IMR-90 (cell line): ENCODE results near the gene CTNND2. TPM values are rescaled to one million over a fixed set of nuclear protein-coding genes. Genes with fewer than 3 reads are reported as not detected.

Source experiments
- ATAC-seq: fragments of 200-7000 bp; cut with Tn5 transposase; 2 replicates; pipeline ENCODE4 v1.9.1; 2020; ENCODE audit warnings: low read depth, mild to moderate bottlenecking, moderate library complexity
- BruUV-seq: library from RNA; stranded (reverse); fragments of 400-500 nt; replicated peaks from 2 replicates; lab custom pipeline; 2021; lab: Mats Ljungman, UMichigan
- CTCF ChIA-PET: fragments of 300-600 bp; formaldehyde crosslinking; extraction: SDS; loops from one replicate; lab custom pipeline; 2021; ENCODE audit warnings: antibody characterized with exemption; lab: Yijun Ruan, JAX
- POLR2A ChIA-PET: fragments of 300-600 bp; sonication (Branson Sonifier 250); formaldehyde crosslinking; loops from one replicate; lab custom pipeline; 2022; ENCODE audit warnings: antibody characterized with exemption; ENCODE audit not compliant: unreplicated experiment; lab: Charles Lee
- DNase-seq: peaks from one replicate; pipeline ENCODE4 v3.0.0; 2013
- H2AFZ ChIP-seq: replicated peaks from 2 replicates; pipeline ENCODE3; 2013; ENCODE audit warnings: low read length, mild to moderate bottlenecking; ENCODE audit not compliant: poor library complexity
- H2AK5ac ChIP-seq: 2 replicates; pipeline ENCODE4 v1.6.1; 2013; ENCODE audit warnings: low read depth, low read length, inconsistent platforms
- H2AK9ac ChIP-seq: replicated peaks from 2 replicates; pipeline ENCODE3; 2013; ENCODE audit warnings: mild to moderate bottlenecking, low read depth, low read length, moderate library complexity; ENCODE audit not compliant: poor library complexity
- H2BK120ac ChIP-seq: 2 replicates; pipeline ENCODE4 v1.6.1; 2013; ENCODE audit warnings: low read depth, low read length, inconsistent platforms
- H2BK15ac ChIP-seq: 3 replicates; pipeline ENCODE4 v1.6.1; 2013; ENCODE audit warnings: low read depth, low read length, inconsistent platforms
- H2BK20ac ChIP-seq: 2 replicates; pipeline ENCODE4 v1.6.1; 2013; ENCODE audit warnings: low read depth, mild to moderate bottlenecking, inconsistent platforms, low read length, moderate library complexity
- H2BK5ac ChIP-seq: 2 replicates; pipeline ENCODE4 v1.6.1; 2013; ENCODE audit warnings: mild to moderate bottlenecking, low read depth, low read length, inconsistent platforms; ENCODE audit not compliant: poor library complexity, severe bottlenecking
- H3K14ac ChIP-seq: replicated peaks from 2 replicates; pipeline ENCODE4 v1.6.1; 2013; ENCODE audit warnings: low read depth, low read length, inconsistent platforms
- H3K18ac ChIP-seq: 2 replicates; pipeline ENCODE4 v1.6.1; 2013; ENCODE audit warnings: low read depth, low read length, control low read depth
- H3K23ac ChIP-seq: 2 replicates; pipeline ENCODE4 v1.6.1; 2013; ENCODE audit warnings: low read depth, low read length, inconsistent platforms
- H3K27ac ChIP-seq: 2 replicates; pipeline ENCODE4 v1.5.1; 2013; ENCODE audit warnings: mild to moderate bottlenecking, control low read depth, low read length; ENCODE audit not compliant: insufficient read depth
- H3K27me3 ChIP-seq: 2 replicates; pipeline ENCODE4 v1.6.1; 2013; ENCODE audit warnings: low read length; ENCODE audit not compliant: control insufficient read depth, insufficient read depth
- H3K36me3 ChIP-seq: 2 replicates; pipeline ENCODE4 v1.6.1; 2013; ENCODE audit warnings: low read length, mixed read lengths; ENCODE audit not compliant: control insufficient read depth, insufficient read depth
- H3K4ac ChIP-seq: 2 replicates; pipeline ENCODE4 v1.6.1; 2013; ENCODE audit warnings: low read depth, low read length, inconsistent platforms
- H3K4me1 ChIP-seq: 2 replicates; pipeline ENCODE4 v1.6.1; 2013; ENCODE audit warnings: low read length, mixed read lengths; ENCODE audit not compliant: control insufficient read depth, insufficient read depth
- H3K4me2 ChIP-seq: 2 replicates; pipeline ENCODE4 v1.6.1; 2013; ENCODE audit warnings: low read depth, mild to moderate bottlenecking, control low read depth, low read length, moderate library complexity
- H3K4me3 ChIP-seq: 2 replicates; pipeline ENCODE4 v1.5.1; 2013; ENCODE audit warnings: low read depth, mild to moderate bottlenecking, control low read depth, low read length, moderate library complexity; ENCODE audit not compliant: insufficient read depth
- H3K56ac ChIP-seq: 2 replicates; pipeline ENCODE4 v1.6.1; 2013; ENCODE audit warnings: low read length, inconsistent platforms; ENCODE audit not compliant: insufficient read depth; ENCODE audit errors: extremely low read depth
- H3K79me1 ChIP-seq, 2 experiments: 2 replicates each; pipeline ENCODE4 v1.6.1; 2013; ENCODE audit warnings: low read length in 2 of 2, inconsistent platforms in 1 of 2, low read depth in 1 of 2
- H3K9ac ChIP-seq: 2 replicates; pipeline ENCODE4 v1.6.1; 2013; ENCODE audit warnings: low read depth, low read length, control low read depth
- H3K9me1 ChIP-seq: 2 replicates; pipeline ENCODE4 v1.6.1; 2013; ENCODE audit warnings: low read length, inconsistent platforms; ENCODE audit not compliant: insufficient read depth
- H3K9me3 ChIP-seq: 2 replicates; pipeline ENCODE4 v1.6.1; 2013; ENCODE audit warnings: low read length; ENCODE audit not compliant: control insufficient read depth, insufficient read depth
- H4K20me1 ChIP-seq: 2 replicates; pipeline ENCODE4 v1.6.1; 2013; ENCODE audit warnings: low read length, inconsistent platforms; ENCODE audit not compliant: insufficient read depth
- H4K5ac ChIP-seq: 2 replicates; pipeline ENCODE4 v1.6.1; 2013; ENCODE audit warnings: mild to moderate bottlenecking, low read depth, low read length, control low read depth
- H4K8ac ChIP-seq, 2 experiments: 2 replicates each; pipeline ENCODE4 v1.6.1; 2013; ENCODE audit warnings: low read depth in 2 of 2, low read length in 2 of 2, control low read depth in 1 of 2, inconsistent platforms in 1 of 2
- H4K91ac ChIP-seq: 2 replicates; pipeline ENCODE4 v1.6.1; 2013; ENCODE audit warnings: low read depth, low read length, inconsistent platforms; ENCODE audit not compliant: insufficient read depth
- BHLHE40 ChIP-seq: fragments of 150-350 bp; IDR thresholded peaks from 2 replicates; pipeline ENCODE4 v1.6.1; 2016; ENCODE audit warnings: mild to moderate bottlenecking, low read depth, low read length
- CEBPB ChIP-seq: IDR thresholded peaks from 2 replicates; pipeline ENCODE4 v1.6.1; 2012; ENCODE audit warnings: low read depth, low read length, improper control_type of control experiment
- CHD1 ChIP-seq: IDR thresholded peaks from 2 replicates; pipeline ENCODE4 v1.6.1; 2012; ENCODE audit warnings: low read depth, low read length, improper control_type of control experiment
- CTCF ChIP-seq: conservative IDR thresholded peaks from 2 replicates; pipeline ENCODE4 v1.5.1; 2012; ENCODE audit warnings: mild to moderate bottlenecking, low read depth, low read length, improper control_type of control experiment
- ELK1 ChIP-seq: fragments of 150-350 bp; IDR thresholded peaks from 2 replicates; pipeline ENCODE4 v1.6.1; 2016; ENCODE audit warnings: low read depth, mild to moderate bottlenecking, low read length, moderate library complexity, borderline replicate concordance
- FOS ChIP-seq: fragments of 150-350 bp; IDR thresholded peaks from 2 replicates; pipeline ENCODE4 v1.6.1; 2016; ENCODE audit warnings: low read depth, low read length
- MAFK ChIP-seq: IDR thresholded peaks from 2 replicates; pipeline ENCODE4 v1.6.1; 2012; ENCODE audit warnings: low read depth, low read length, improper control_type of control experiment
- MAZ ChIP-seq: IDR thresholded peaks from 2 replicates; pipeline ENCODE4 v1.6.1; 2012; ENCODE audit warnings: low read depth, mild to moderate bottlenecking, low read length, improper control_type of control experiment, moderate library complexity, borderline replicate concordance
- MXI1 ChIP-seq: IDR thresholded peaks from 2 replicates; pipeline ENCODE4 v1.6.1; 2012; ENCODE audit warnings: low read depth, mild to moderate bottlenecking, low read length, moderate library complexity, borderline replicate concordance
- NFE2L2 ChIP-seq: fragments of 150-350 bp; IDR thresholded peaks from 2 replicates; pipeline ENCODE4 v1.6.1; 2016; ENCODE audit warnings: low read depth, mild to moderate bottlenecking, low read length
- POLR2A ChIP-seq: IDR thresholded peaks from 2 replicates; pipeline ENCODE4 v1.6.1; 2012; ENCODE audit warnings: mild to moderate bottlenecking, low read depth, low read length
- RAD21 ChIP-seq: IDR thresholded peaks from 2 replicates; pipeline ENCODE4 v1.6.1; 2012; ENCODE audit warnings: low read length, improper control_type of control experiment
- RCOR1 ChIP-seq: IDR thresholded peaks from 2 replicates; pipeline ENCODE4 v1.6.1; 2012; ENCODE audit warnings: mild to moderate bottlenecking, low read length, improper control_type of control experiment; ENCODE audit not compliant: insufficient replicate concordance
- RFX5 ChIP-seq: IDR thresholded peaks from 2 replicates; pipeline ENCODE4 v1.8.0; 2012; ENCODE audit warnings: low read depth, mild to moderate bottlenecking, low read length, moderate library complexity
- SMC3 ChIP-seq: fragments of 150-350 bp; IDR thresholded peaks from 2 replicates; pipeline ENCODE4 v1.6.1; 2016; ENCODE audit warnings: low read depth, mild to moderate bottlenecking, antibody characterized with exemption, low read length, moderate library complexity
- USF2 ChIP-seq: fragments of 150-350 bp; IDR thresholded peaks from 2 replicates; pipeline ENCODE4 v1.6.1; 2017; ENCODE audit warnings: mild to moderate bottlenecking, antibody characterized with exemption, low read length, low read depth
- WGBS, 2 experiments: methylation state at CpG; one replicate each; pipeline versions ENCODE4 v1.1.5 to v1.1.7; 2013; ENCODE audit warnings: missing lambda C conversion rate in 2 of 2; ENCODE audit not compliant: insufficient read length in 1 of 2; ENCODE audit errors: extremely low coverage in 2 of 2; 5-methylcytosine and 5-hydroxymethylcytosine counted together
- dilution Hi-C: fragments of 300-500 bp; cut with HindIII; formaldehyde crosslinking; loops from one replicate; pipeline ENCODE4 v1.14.3; 2018; ENCODE audit warnings: low sequenced_read_pairs; ENCODE audit not compliant: unreplicated experiment
- in situ Hi-C: fragments of 300-500 bp; cut with MboI; formaldehyde crosslinking; loops from 3 replicates; pipeline ENCODE4 v1.14.3; 2019; ENCODE audit warnings: low sequenced_read_pairs, inconsistent platforms, mixed read lengths
- intact Hi-C: fragments of 100-400 bp; cut with micrococcal nuclease; formaldehyde crosslinking; loops from 2 replicates; pipeline ENCODE4 v1.10.0; 2022
- polyA plus RNA-seq, 3 experiments: library from polyadenylated mRNA; depleted of rRNA; stranded (reverse); fragments of >200 nt; gene quantifications; 2 replicates each; pipeline ENCODE4 v1.2.3, GENCODE V29; 2012; ENCODE audit warnings: low replicate concordance in 1 of 3
- total RNA-seq: library from RNA; depleted of rRNA; stranded (reverse); fragments of >200 nt; gene quantifications from 2 replicates; pipeline ENCODE4 v1.2.3, GENCODE V29; 2012

CTNND2 gene
- total and polyA plus RNA-seq, 2 of the 4 experiments (the other 2 are of a cell fraction): not detected

GRCh38 chr5:11675184-11675583 is 229.1 kb downstream of the CTNND2 start:
- H3K36me3 ChIP-seq: no peaks in the 10 kb centered on the region
- ATAC-seq (no peak), DNase-seq (no peak)
- no peak overlapping the region for H3K4me2 ChIP-seq
- H2BK5ac ChIP-seq: no peak overlapping the region
- no peaks in the 10 kb centered on the region for H3K9me1 ChIP-seq
- no peaks in the 10 kb centered on the region for H3K4me1 ChIP-seq
- no peaks in the 10 kb centered on the region for H4K20me1 ChIP-seq
- no peak overlapping the region for H2AK9ac ChIP-seq
- no peak overlapping the region for H2AFZ ChIP-seq
- CTCF ChIA-PET: no interaction called here
- H2BK120ac ChIP-seq: no peak overlapping the region
- H2AK5ac ChIP-seq: no peak overlapping the region
- no peaks in the 10 kb centered on the region for H3K27me3 ChIP-seq
- no TSS peak for BruUV-seq
- no peak overlapping the region for H3K23ac ChIP-seq
- H3K27ac ChIP-seq: no peak overlapping the region
- TF ChIP-seq RCOR1 (no peak), CHD1 (no peak), POLR2A (no peak), RAD21 (no peak), NFE2L2 (no peak), USF2 (no peak), MXI1 (no peak), CEBPB (no peak), MAZ (no peak), RFX5 (no peak), ELK1 (no peak), BHLHE40 (no peak), FOS (no peak), MAFK (no peak), SMC3 (no peak), CTCF (no peak)
- H3K9ac ChIP-seq: no peak overlapping the region
- H4K8ac ChIP-seq: no peak overlapping the region
- H3K9me3 ChIP-seq: peaks cover 14% of the 10 kb centered on the region
- intact Hi-C loops: no loop called here
- H2BK15ac ChIP-seq: no peak overlapping the region
- POLR2A ChIA-PET: no interaction called here
- no peak overlapping the region for H4K5ac ChIP-seq
- no peak overlapping the region for H3K4me3 ChIP-seq
- H4K91ac ChIP-seq: no peak overlapping the region
- dilution Hi-C loops: no loop called here
- H3K18ac ChIP-seq: no peak overlapping the region
- no peak overlapping the region for H3K56ac ChIP-seq
- H3K79me1 ChIP-seq: no peaks in the 10 kb centered on the region
- no peak overlapping the region for H3K4ac ChIP-seq
- no CpG with 5 or more reads among the region's 2 CpGs for WGBS, 2 experiments
- no peak overlapping the region for H2BK20ac ChIP-seq
- H3K14ac ChIP-seq: no peak overlapping the region
- in situ Hi-C loops: no loop called here
